Measurements from ENCODE around the gene HHATL. TPM values are rescaled to one million over a fixed set of nuclear protein-coding genes. Genes with fewer than 3 reads are reported as not detected.

The HHATL gene
- total and polyA plus RNA-seq, 2 of the 8 experiments (the other 6 are each of a cell fraction or from before 2014, with no cell fraction given): 0.18 TPM; not detected in 1

- Histone ChIP-seq H3K27me3 (replicated peaks in 1 of 4; ENCODE audit: control insufficient read depth in 3 of 4, extremely low read depth in 1 of 4, insufficient read depth in 3 of 4, low read length in 3 of 4) (no peaks in the 10 kb centered on the region), H3K56ac (replicated peaks; ENCODE audit: insufficient read length, low read depth, low read length) (no peak overlapping the region), H3K79me1 (ENCODE audit: low read depth, low read length) (no peaks in the 10 kb centered on the region), H3K36me3 (ENCODE audit: control insufficient read depth in 2 of 4, insufficient read depth in 4 of 4, low read length in 3 of 4) (no peaks in the 10 kb centered on the region), H2AK5ac (ENCODE audit: low read depth, low read length) (no peak overlapping the region), H2BK12ac (ENCODE audit: low read depth, low read length) (no peak overlapping the region), H4K5ac (ENCODE audit: insufficient read length, low read depth, low read length) (no peak overlapping the region), H4K20me1 (replicated peaks in 1 of 2; ENCODE audit: control insufficient read depth in 1 of 2, insufficient read depth in 2 of 2, low read length in 2 of 2) (no peaks in the 10 kb centered on the region), H2BK5ac (ENCODE audit: low read depth, low read length) (no peak overlapping the region), H3K9me3 (ENCODE audit: insufficient read depth in 2 of 2, low read depth in 1 of 2, low read length in 1 of 2) (no peaks in the 10 kb centered on the region), H3K14ac (ENCODE audit: insufficient read length) (no peak overlapping the region), H3K4me2 (ENCODE audit: insufficient read depth in 1 of 2, low read depth in 2 of 2, low read length in 2 of 2) (no peak overlapping the region), H3K79me2 (ENCODE audit: control insufficient read depth in 1 of 2, insufficient read depth in 2 of 2, low read length in 2 of 2) (no peaks in the 10 kb centered on the region), H3K27ac (ENCODE audit: low read depth, low read length) (no peak overlapping the region), H3K9ac (replicated peaks in 1 of 4; ENCODE audit: extremely low read depth in 1 of 4, low read depth in 3 of 4, low read length in 3 of 4) (no peak overlapping the region), H2BK120ac (replicated peaks; ENCODE audit: low read depth, low read length) (no peak overlapping the region), H3K23me2 (ENCODE audit: low read depth, low read length) (no peaks in the 10 kb centered on the region), H3K23ac (ENCODE audit: insufficient read length) (no peak overlapping the region), H3K4me1 (replicated peaks in 1 of 4; ENCODE audit: control insufficient read depth in 3 of 4, insufficient read depth in 4 of 4, low read length in 3 of 4) (peaks cover 0 to 8% (median 3%) of the 10 kb centered on the region in 4 experiments; a peak in 4 of 7 replicates), H2BK20ac (ENCODE audit: low read length) (no peak overlapping the region), H3K4me3 (ENCODE audit: extremely low read depth in 1 of 4, insufficient read depth in 2 of 4, low read depth in 3 of 4, low read length in 4 of 4) (no peak overlapping the region), H4K8ac (ENCODE audit: extremely low read depth, insufficient read depth, low read length) (no peak overlapping the region), H4K91ac (replicated peaks; ENCODE audit: insufficient read length, low read length) (no peak overlapping the region), H3K4ac (replicated peaks; ENCODE audit: insufficient read length, low read depth, low read length) (no peak overlapping the region), H2BK15ac (ENCODE audit: low read length) (peak overlapping the region; percentile 33; the same call in 1 of the 2 replicates), H3K18ac (ENCODE audit: extremely low read depth, low read length) (no peak overlapping the region), H2AFZ (ENCODE audit: low read length) (no peak overlapping the region)
- DNase-seq (ENCODE audit: low read depth in 1 of 2, low spot score in 2 of 2) (peak in 1 of 2 experiments; percentile 31), FAIRE-seq (no peak)
- ChIA-PET POLR2A (ENCODE audit: partially characterized antibody) (interaction anchor here (1.3 kb wide), 1 partner anchor 16 kb away, joined by 4 read pairs; no protein-coding TSS in a partner anchor), CTCF (ENCODE audit: partially characterized antibody) (interaction anchor here (4.0 kb wide), 1 partner anchor 23 kb away, joined by 18 read pairs; no protein-coding TSS in a partner anchor)
- no peak for TF ChIP-seq NRF1 (IDR thresholded peaks at IDR 0.05; ENCODE audit: low read depth, low read length)
- WGBS, 2 experiments (ENCODE audit: extremely low coverage in 1 of 2, insufficient coverage in 1 of 2, insufficient read length in 1 of 2, insufficient replicate concordance in 2 of 2, low coverage in 1 of 2, low lambda C conversion rate in 2 of 2, missing lambda C conversion rate in 1 of 2): 77% methylated on average over 3 of the region's 3 CpGs; no CpG with 5 or more reads in 1 of the 2 experiments
Measured at GRCh38 chr3:42728056-42728455, 25.5 kb upstream of the HHATL start.
